ENCODE data around the gene ALDH5A1.

Gene ALDH5A1

GRCh38 chr6:24566020-24566767 is 71.4 kb downstream of the ALDH5A1 start:
- TF ChIP-seq, protein P1, sequence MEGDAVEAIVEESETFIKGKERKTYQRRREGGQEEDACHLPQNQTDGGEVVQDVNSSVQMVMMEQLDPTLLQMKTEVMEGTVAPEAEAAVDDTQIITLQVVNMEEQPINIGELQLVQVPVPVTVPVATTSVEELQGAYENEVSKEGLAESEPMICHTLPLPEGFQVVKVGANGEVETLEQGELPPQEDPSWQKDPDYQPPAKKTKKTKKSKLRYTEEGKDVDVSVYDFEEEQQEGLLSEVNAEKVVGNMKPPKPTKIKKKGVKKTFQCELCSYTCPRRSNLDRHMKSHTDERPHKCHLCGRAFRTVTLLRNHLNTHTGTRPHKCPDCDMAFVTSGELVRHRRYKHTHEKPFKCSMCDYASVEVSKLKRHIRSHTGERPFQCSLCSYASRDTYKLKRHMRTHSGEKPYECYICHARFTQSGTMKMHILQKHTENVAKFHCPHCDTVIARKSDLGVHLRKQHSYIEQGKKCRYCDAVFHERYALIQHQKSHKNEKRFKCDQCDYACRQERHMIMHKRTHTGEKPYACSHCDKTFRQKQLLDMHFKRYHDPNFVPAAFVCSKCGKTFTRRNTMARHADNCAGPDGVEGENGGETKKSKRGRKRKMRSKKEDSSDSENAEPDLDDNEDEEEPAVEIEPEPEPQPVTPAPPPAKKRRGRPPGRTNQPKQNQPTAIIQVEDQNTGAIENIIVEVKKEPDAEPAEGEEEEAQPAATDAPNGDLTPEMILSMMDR (conservative IDR thresholded peaks at IDR 0.05): no peak
- TF ChIP-seq ZFX (IDR thresholded peaks at IDR 0.05): no peak
- no peak overlapping the region; the same call in 1 of the 2 replicates for H3K27ac ChIP-seq

GRCh38 chr6:24568683-24569082 is 73.9 kb downstream of the ALDH5A1 start:
- no peak for TF ChIP-seq ZFX (IDR thresholded peaks at IDR 0.05)
- H3K27ac ChIP-seq: no peak overlapping the region

DNA sequence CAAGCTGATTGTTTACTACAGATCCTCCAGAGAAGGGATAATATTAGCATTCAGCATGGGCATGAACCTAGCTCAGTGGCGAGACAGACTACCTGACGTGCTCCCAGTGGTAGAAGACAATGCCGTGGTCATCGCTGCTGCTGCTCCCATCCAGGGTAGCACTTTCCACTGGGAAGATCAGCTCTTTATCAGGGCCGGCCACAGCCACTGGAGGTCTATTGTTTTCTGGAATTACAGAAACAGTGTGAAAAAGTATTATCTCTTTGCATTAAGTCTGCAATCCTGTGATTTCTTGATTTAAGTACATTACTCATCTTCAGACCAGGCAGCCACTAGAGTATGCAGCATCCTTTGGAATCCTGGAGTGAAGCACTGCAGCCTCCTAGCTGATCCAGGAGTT is 75.0 kb downstream of the ALDH5A1 start:
- TF ChIP-seq, protein P1 (conservative IDR thresholded peaks at IDR 0.05): no peak
- TF ChIP-seq ZFX (IDR thresholded peaks at IDR 0.05): no peak

GRCh38 chr6:24571361-24571760 is 76.6 kb downstream of the ALDH5A1 start:
- no peak overlapping the region for H3K27ac ChIP-seq
- TF ChIP-seq, protein P1 (conservative IDR thresholded peaks at IDR 0.05): no peak
- TF ChIP-seq ZFX (IDR thresholded peaks at IDR 0.05): no peak

More for the DNA sequence above, 75.0 kb downstream of the ALDH5A1 start:
- no peak overlapping the region for H3K27ac ChIP-seq

- no peak for TF ChIP-seq ZFX (IDR thresholded peaks at IDR 0.05)
- TF ChIP-seq, protein P1 (conservative IDR thresholded peaks at IDR 0.05): no peak
- H3K27ac ChIP-seq: no peak overlapping the region
These were observed 80.0 kb downstream of the ALDH5A1 start for GRCh38 chr6:24574809-24575208.

DNA sequence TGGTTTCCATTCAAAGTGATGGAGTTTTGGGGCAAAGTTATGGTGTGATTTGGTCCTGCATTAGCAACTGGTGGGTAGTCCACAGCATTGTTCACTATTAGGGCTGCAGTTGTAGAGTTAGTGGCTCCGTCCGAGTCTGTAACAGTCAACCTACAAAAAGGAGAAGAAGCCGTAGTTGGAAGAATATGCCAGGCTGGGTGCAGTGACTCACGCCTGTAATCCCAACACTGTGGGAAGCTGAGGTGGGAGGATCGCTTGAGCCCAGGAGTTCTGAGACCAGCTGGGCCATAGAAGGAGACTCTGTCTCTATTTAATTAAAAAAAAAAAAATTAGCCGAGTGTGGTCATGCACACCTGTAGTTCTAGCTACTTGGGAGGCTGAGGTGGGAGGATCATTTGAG is 81.7 kb downstream of the ALDH5A1 start:
- TF ChIP-seq, protein P1 (conservative IDR thresholded peaks at IDR 0.05): no peak
- TF ChIP-seq ZFX (IDR thresholded peaks at IDR 0.05): no peak

DNA sequence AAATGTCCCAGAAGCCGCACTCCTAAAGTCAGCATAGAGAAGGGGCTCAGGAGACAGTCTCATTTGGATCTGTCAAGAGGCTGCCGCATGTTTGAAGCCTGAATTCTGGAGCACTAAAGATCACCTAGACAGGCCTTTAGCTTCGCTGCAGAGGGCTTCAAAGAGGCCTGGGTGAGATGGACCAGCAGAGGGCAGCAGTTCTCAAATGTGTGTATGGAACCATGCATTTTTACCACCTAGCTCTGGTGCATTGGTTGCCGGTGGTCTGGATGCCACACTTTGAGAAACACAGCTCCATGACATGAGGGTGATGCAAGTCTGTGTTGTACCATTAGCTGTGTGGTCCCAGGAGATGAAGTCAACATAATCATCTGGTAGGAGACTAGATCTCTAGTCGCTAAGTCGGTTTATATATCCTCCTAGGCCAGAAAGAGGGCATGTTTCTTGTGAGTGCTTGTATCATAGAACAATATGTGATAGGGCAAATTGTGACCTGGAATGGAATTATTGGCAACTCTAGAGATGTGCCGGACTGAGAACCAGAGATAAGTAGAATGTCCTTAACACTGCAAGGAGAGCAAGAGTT is 86.4 kb downstream of the ALDH5A1 start:
- H3K27ac ChIP-seq: no peak overlapping the region
- TF ChIP-seq, protein P1 (conservative IDR thresholded peaks at IDR 0.05): peak; percentile 89
- no peak for TF ChIP-seq ZFX (IDR thresholded peaks at IDR 0.05)

More for the DNA sequence above, 81.7 kb downstream of the ALDH5A1 start:
- H3K27ac ChIP-seq: no peak overlapping the region
